Measurements from ENCODE around the gene TAGLN2.

- TF ChIP-seq CTCF (IDR thresholded peaks at IDR 0.05) (no peak), POLR2AphosphoS5 (IDR thresholded peaks at IDR 0.05) (no peak), POLR2A (IDR thresholded peaks at IDR 0.05) (no peak)
Measured at GRCh38 chr1:159937054-159937750, 11.9 kb upstream of the TAGLN2 start.

Data from prostate gland (tissue), 2 donors.